Measurements from ENCODE around the gene ITPR1.
"Not testable (repeated sequence)": the region's sequence is repeated elsewhere in the genome, so short reads cannot be mapped to it uniquely, and the experiment has no call there.

ITPR1 gene

GRCh38 chr3:4749567-4750002, 256.4 kb downstream of the ITPR1 start:
- DNase-seq = no peak

- no peak for DNase-seq
Measured at GRCh38 chr3:4750306-4750968, 257.3 kb downstream of the ITPR1 start.

GRCh38 chr3:4751029-4751501, 257.9 kb downstream of the ITPR1 start:
- DNase-seq = no peak

- no peak for DNase-seq
Measured at GRCh38 chr3:4751502-4752101, 258.5 kb downstream of the ITPR1 start.

GRCh38 chr3:4752201-4753072, 259.3 kb downstream of the ITPR1 start:
- DNase-seq = no peak

GRCh38 chr3:4753073-4753691, 260.0 kb downstream of the ITPR1 start:
- DNase-seq = no peak

- DNase-seq = no peak
Measured at GRCh38 chr3:4754180-4755086, 261.3 kb downstream of the ITPR1 start.

GRCh38 chr3:4755566-4755965, 262.4 kb downstream of the ITPR1 start:
- DNase-seq = no peak

GRCh38 chr3:4756057-4756775, 263.1 kb downstream of the ITPR1 start:
- DNase-seq = no peak

- DNase-seq = no peak
Measured at GRCh38 chr3:4756855-4757574, 263.9 kb downstream of the ITPR1 start.

GRCh38 chr3:4757575-4758248, 264.6 kb downstream of the ITPR1 start:
- DNase-seq = no peak

- no peak for DNase-seq
Measured at GRCh38 chr3:4758249-4758860, 265.2 kb downstream of the ITPR1 start.

- DNase-seq = no peak
Measured at GRCh38 chr3:4758957-4759656, 266.0 kb downstream of the ITPR1 start.

GRCh38 chr3:4759689-4760312, 266.7 kb downstream of the ITPR1 start:
- no peak for DNase-seq

- DNase-seq = no peak
Measured at GRCh38 chr3:4761759-4762158, 268.6 kb downstream of the ITPR1 start.

GRCh38 chr3:4762481-4763230, 269.5 kb downstream of the ITPR1 start:
- DNase-seq = not testable (repeated sequence)

- no peak for DNase-seq
Measured at GRCh38 chr3:4763604-4764247, 270.6 kb downstream of the ITPR1 start.
